A673 (cell line): ENCODE results near the gene SLIT3. TPM values are rescaled to one million over a fixed set of nuclear protein-coding genes. Genes with fewer than 3 reads are reported as not detected.

Experiments
- BruUV-seq: library from RNA; stranded (reverse); fragments of 400-500 nt; replicated peaks from 2 replicates; lab custom pipeline; 2021; lab: Mats Ljungman, UMichigan
- CTCF ChIA-PET: fragments of 300-600 bp; sonication (Branson Sonifier 250); formaldehyde crosslinking; loops from one replicate; lab custom pipeline; 2022; ENCODE audit warnings: antibody characterized with exemption; lab: Charles Lee
- POLR2A ChIA-PET: fragments of 300-600 bp; sonication (Branson Sonifier 250); formaldehyde crosslinking; loops from one replicate; lab custom pipeline; 2022; ENCODE audit warnings: antibody characterized with exemption; ENCODE audit not compliant: low non-redundant PET; lab: Charles Lee
- DNase-seq: peaks from one replicate; pipeline ENCODE4 v3.0.0-alpha.2; 2015; ENCODE audit warnings: low spot score
- H3K27ac ChIP-seq: fragments of 200-600 bp; sonication (generic); 2 replicates; pipeline ENCODE4 v1.5.1; 2016; ENCODE audit warnings: mixed run types, low read depth, mild to moderate bottlenecking, mixed read lengths, antibody characterized with exemption, low read length; ENCODE audit not compliant: poor library complexity, severe bottlenecking
- H3K27me3 ChIP-seq: fragments of 200-600 bp; sonication (generic); replicated peaks from 2 replicates; pipeline ENCODE4 v1.6.1; 2017; ENCODE audit warnings: mixed run types, low read depth, mild to moderate bottlenecking, mixed read lengths, antibody characterized with exemption, low read length; ENCODE audit not compliant: insufficient read depth, poor library complexity
- H3K36me3 ChIP-seq: fragments of 200-600 bp; sonication (generic); 2 replicates; pipeline ENCODE4 v1.6.1; 2016; ENCODE audit warnings: mixed run types, mild to moderate bottlenecking, mixed read lengths, antibody characterized with exemption, low read length; ENCODE audit not compliant: insufficient read depth, poor library complexity, severe bottlenecking
- H3K4me1 ChIP-seq: fragments of 200-600 bp; sonication (generic); 2 replicates; pipeline ENCODE4 v1.6.1; 2017; ENCODE audit warnings: mixed run types, mild to moderate bottlenecking, mixed read lengths, antibody characterized with exemption, low read length; ENCODE audit not compliant: insufficient read depth, poor library complexity, severe bottlenecking
- H3K4me3 ChIP-seq: fragments of 200-600 bp; sonication (generic); 2 replicates; pipeline ENCODE4 v1.5.1; 2016; ENCODE audit warnings: low read depth, mixed run types, mild to moderate bottlenecking, mixed read lengths, low read length; ENCODE audit not compliant: poor library complexity, severe bottlenecking
- H3K9me3 ChIP-seq: fragments of 200-600 bp; sonication (generic); 2 replicates; pipeline ENCODE4 v1.6.1; 2016; ENCODE audit warnings: mixed run types, low read depth, mild to moderate bottlenecking, mixed read lengths, antibody characterized with exemption, low read length; ENCODE audit not compliant: poor library complexity, severe bottlenecking
- CTCF ChIP-seq: fragments of 300-800, 200-600 bp; sonication (generic); conservative IDR thresholded peaks from 2 replicates; pipeline ENCODE4 v1.5.1; 2017; ENCODE audit warnings: low read depth, mild to moderate bottlenecking, antibody characterized with exemption, low read length, moderate library complexity, mixed read lengths
- EZH2 ChIP-seq: fragments of 200-600 bp; sonication (generic); IDR thresholded peaks from 2 replicates; pipeline ENCODE4 v1.6.1; 2017; ENCODE audit warnings: borderline replicate concordance, low read depth, mild to moderate bottlenecking, mixed read lengths, antibody characterized with exemption, low read length; ENCODE audit not compliant: poor library complexity, severe bottlenecking
- intact Hi-C: fragments of 100-400 bp; cut with micrococcal nuclease; formaldehyde crosslinking; loops from one replicate; pipeline ENCODE4 v1.10.0; 2022; ENCODE audit not compliant: unreplicated experiment
- total RNA-seq: library from RNA; stranded (reverse); gene quantifications from 2 replicates; pipeline ENCODE4 v1.2.3, GENCODE V29; 2021

Gene SLIT3
- total RNA-seq, 1 experiment from 2014 or later, result not detected

GRCh38 chr5:168773226-168773625 lies 527.7 kb downstream of the SLIT3 start:
- ChIA-PET CTCF (no interaction called here), POLR2A (no interaction called here)
- Histone ChIP-seq H3K27me3 (peaks cover 43% of the 10 kb centered on the region), H3K4me3 (no peak overlapping the region), H3K27ac (no peak overlapping the region), H3K4me1 (no peaks in the 10 kb centered on the region), H3K36me3 (no peaks in the 10 kb centered on the region), H3K9me3 (no peaks in the 10 kb centered on the region)
- TF ChIP-seq CTCF (no peak), EZH2 (no peak)
- intact Hi-C loops, result no loop called here
- DNase-seq, result no peak
- BruUV-seq, result no TSS peak

GRCh38 chr5:168772316-168772961 lies 528.5 kb downstream of the SLIT3 start:
- intact Hi-C loops, result no loop called here
- no peak overlapping the region for H3K4me3 ChIP-seq
- TF ChIP-seq CTCF (no peak), EZH2 (no peak)
- no peak for DNase-seq
- H3K36me3 ChIP-seq, result no peaks in the 10 kb centered on the region
- peaks cover 40% of the 10 kb centered on the region for H3K27me3 ChIP-seq
- no peak overlapping the region for H3K27ac ChIP-seq
- CTCF ChIA-PET, result no interaction called here
- no TSS peak for BruUV-seq
- H3K4me1 ChIP-seq, result no peaks in the 10 kb centered on the region
- no peaks in the 10 kb centered on the region for H3K9me3 ChIP-seq
- POLR2A ChIA-PET, result no interaction called here

- POLR2A ChIA-PET, result no interaction called here
- intact Hi-C loops, result no loop called here
Observed at GRCh38 chr5:168771678-168772077, 529.3 kb downstream of the SLIT3 start.

More at GRCh38 chr5:168771678-168772077, 529.3 kb downstream of the SLIT3 start:
- H3K27ac ChIP-seq, result no peak overlapping the region
- no peaks in the 10 kb centered on the region for H3K4me1 ChIP-seq
- H3K27me3 ChIP-seq, result peaks cover 38% of the 10 kb centered on the region
- TF ChIP-seq CTCF (no peak), EZH2 (no peak)
- no peaks in the 10 kb centered on the region for H3K36me3 ChIP-seq
- no TSS peak for BruUV-seq
- no peak overlapping the region for H3K4me3 ChIP-seq
- no peak for DNase-seq
- CTCF ChIA-PET, result no interaction called here
- no peaks in the 10 kb centered on the region for H3K9me3 ChIP-seq
